GM12878 (cell line): ENCODE data around the gene GPATCH2L.
A peak's percentile ranks its signal among the peaks of the same experiment; 100 is the strongest.

Experiments
- ASH2L ChIP-seq: fragments of 300-600, 200-600 bp; sonication (generic); IDR thresholded peaks from 2 replicates; pipeline ENCODE4 v1.6.1; 2017; ENCODE audit warnings: low read depth, mild to moderate bottlenecking, borderline replicate concordance
- BCLAF1 ChIP-seq: fragments of 450-650 bp; IDR thresholded peaks from 2 replicates; pipeline ENCODE4 v1.6.1; 2017; ENCODE audit warnings: antibody characterized with exemption, mild to moderate bottlenecking, moderate library complexity
- CBX5 ChIP-seq: sonication (generic); IDR thresholded peaks from 2 replicates; pipeline ENCODE4 v1.6.1; 2016; ENCODE audit warnings: low read depth, moderate library complexity, mild to moderate bottlenecking, inconsistent platforms
- CHD1 ChIP-seq: IDR thresholded peaks from 2 replicates; pipeline ENCODE4 v1.6.1; 2012; ENCODE audit warnings: low read depth, low read length, improper control_type of control experiment
- CREM ChIP-seq: IDR thresholded peaks from 2 replicates; pipeline ENCODE4 v1.6.1; 2014; ENCODE audit warnings: antibody characterized with exemption, low read depth
- CTCF ChIP-seq, 3 experiments: IDR thresholded peaks in 2 of 3; conservative IDR thresholded peaks in 1 of 3; 2 replicates each; pipeline ENCODE4 v1.5.1; 2011; ENCODE audit warnings: low read depth in 3 of 3, low read length in 3 of 3, mild to moderate bottlenecking in 3 of 3, control low read depth in 2 of 3, moderate library complexity in 2 of 3, inconsistent platforms in 1 of 3, mixed read lengths in 1 of 3; ENCODE audit not compliant: control insufficient read depth in 2 of 3, insufficient read depth in 1 of 3; ENCODE audit errors: extremely low read depth in 1 of 3
- E2F4 ChIP-seq: IDR thresholded peaks from 2 replicates; pipeline ENCODE4 v1.6.1; 2012; ENCODE audit warnings: low read depth, low read length, improper control_type of control experiment
- EP300 ChIP-seq, 2 experiments: fragments of 150-350 bp in 1 of 2; IDR thresholded peaks; 2 replicates each; pipeline ENCODE4 v1.6.1; 2011 to 2012; ENCODE audit warnings: low read depth in 2 of 2, low read length in 2 of 2, borderline replicate concordance in 1 of 2, improper control_type of control experiment in 1 of 2, inconsistent platforms in 1 of 2; ENCODE audit not compliant: control insufficient read depth in 1 of 2
- GATAD2B ChIP-seq: fragments of 450-650 bp; conservative IDR thresholded peaks from 2 replicates; pipeline ENCODE4 v1.6.1; 2017; ENCODE audit warnings: low read depth, mild to moderate bottlenecking, moderate library complexity
- HDAC2 ChIP-seq: fragments of 200-600 bp; sonication (generic); IDR thresholded peaks from 2 replicates; pipeline ENCODE4 v1.6.1; 2017
- MAX ChIP-seq: IDR thresholded peaks from 2 replicates; pipeline ENCODE4 v1.6.1; 2012; ENCODE audit warnings: low read depth, low read length, improper control_type of control experiment
- NFYB ChIP-seq: IDR thresholded peaks from 2 replicates; pipeline ENCODE4 v1.6.1; 2011; ENCODE audit warnings: low read depth, mild to moderate bottlenecking, low read length, improper control_type of control experiment, moderate library complexity; ENCODE audit not compliant: insufficient read depth

GRCh38 chr14:76181546-76181945, 29.8 kb downstream of the GPATCH2L start:
- TF ChIP-seq CBX5, result no peak
- peak; percentile 11 to 25 (median 16); a peak in 1 of 6 replicates for TF ChIP-seq CTCF (IDR thresholded peaks at IDR 0.05 in 2 of 3, conservative IDR thresholded peaks at IDR 0.05 in 1 of 3; ENCODE audit: control insufficient read depth in 2 of 3, extremely low read depth in 1 of 3, insufficient read depth in 1 of 3, low read depth in 3 of 3, low read length in 3 of 3)
- no peak for TF ChIP-seq BCLAF1
- no peak for TF ChIP-seq ASH2L
- TF ChIP-seq CREM, result no peak
- TF ChIP-seq EP300 (IDR thresholded peaks at IDR 0.05; ENCODE audit: borderline replicate concordance in 1 of 2, control insufficient read depth in 1 of 2, low read depth in 2 of 2, low read length in 2 of 2), result no peak
- TF ChIP-seq HDAC2, result no peak
- no peak for TF ChIP-seq NFYB
- no peak for TF ChIP-seq E2F4
- TF ChIP-seq CHD1, result no peak
- TF ChIP-seq GATAD2B, result no peak
- no peak for TF ChIP-seq MAX
